ENCODE data around the gene SEPTIN5.

The SEPTIN5 gene

DNA sequence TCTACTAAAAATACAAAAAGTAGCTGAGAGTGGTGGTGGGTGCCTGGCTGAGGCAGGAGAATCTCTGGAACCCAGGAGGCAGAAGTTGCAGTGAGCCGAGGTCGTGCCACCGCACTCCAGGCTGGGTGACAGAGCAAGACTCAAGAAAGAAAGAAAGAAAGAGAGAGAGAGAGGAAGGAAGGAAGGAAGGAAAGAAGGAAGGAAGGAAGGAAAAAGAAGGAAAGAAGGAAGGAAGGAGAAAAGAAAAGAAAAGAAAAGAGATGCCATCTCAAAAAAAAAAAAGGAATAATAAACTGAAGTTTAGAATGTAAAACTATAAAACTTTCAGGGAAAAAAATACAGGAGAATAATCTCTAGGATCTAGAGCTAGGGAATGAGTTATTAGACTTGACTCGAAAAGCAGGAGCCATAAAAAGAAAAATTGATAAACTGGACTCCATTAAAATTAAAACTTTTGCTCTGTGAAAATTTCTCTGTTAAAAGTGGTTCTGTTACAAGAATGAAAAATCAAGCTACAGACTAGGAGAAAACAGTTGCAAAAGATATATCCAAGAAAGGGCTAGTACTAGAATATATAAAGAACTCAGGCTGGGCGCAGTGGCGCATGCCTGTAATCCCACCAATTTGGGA lies 13.4 kb upstream of the SEPTIN5 start:
- TF ChIP-seq CTCF (conservative IDR thresholded peaks at IDR 0.05; ENCODE audit: control insufficient read depth, insufficient read depth, low read depth, low read length) = no peak
- DNase-seq (ENCODE audit: low read depth) = no peak
- no peak overlapping the region for H3K4me3 ChIP-seq (ENCODE audit: control insufficient read depth, low read depth, low read length)

DNA sequence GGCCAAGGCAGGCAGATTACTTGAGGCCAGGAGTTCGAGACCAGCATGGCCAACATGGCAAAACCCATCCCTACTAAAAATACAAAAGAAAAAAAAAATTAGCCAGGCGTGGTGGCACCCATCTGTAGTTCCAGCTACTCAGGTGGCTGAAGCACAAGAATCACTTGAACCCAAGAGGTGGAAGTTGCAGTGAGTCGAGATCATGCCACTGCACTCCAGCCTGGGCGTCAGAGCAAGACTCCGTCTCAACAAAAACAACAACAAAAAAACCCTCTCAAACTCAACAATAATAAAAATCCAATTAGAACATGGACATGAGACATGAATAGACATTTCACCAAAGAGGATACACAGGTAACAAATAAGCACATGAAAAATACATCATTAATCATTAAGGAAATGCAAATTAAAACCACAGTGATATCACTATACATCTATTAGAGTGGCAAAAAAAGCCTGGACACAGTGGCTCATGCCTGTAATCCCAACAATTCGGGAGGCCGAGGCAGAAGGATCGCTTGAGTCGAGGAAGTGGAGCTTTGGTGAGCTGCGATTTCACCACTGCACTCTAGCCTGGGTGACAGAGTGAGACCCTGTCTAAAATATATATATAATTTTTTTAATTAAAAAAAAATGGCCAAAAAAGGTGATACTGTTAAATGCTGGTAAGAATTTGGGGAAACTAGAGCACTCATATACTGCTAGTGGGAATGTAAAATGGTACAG lies 12.7 kb upstream of the SEPTIN5 start:
- H3K4me3 ChIP-seq (ENCODE audit: control insufficient read depth, low read depth, low read length) = no peak overlapping the region
- no peak for DNase-seq (ENCODE audit: low read depth)
- no peak for TF ChIP-seq CTCF (conservative IDR thresholded peaks at IDR 0.05; ENCODE audit: control insufficient read depth, insufficient read depth, low read depth, low read length)

DNA sequence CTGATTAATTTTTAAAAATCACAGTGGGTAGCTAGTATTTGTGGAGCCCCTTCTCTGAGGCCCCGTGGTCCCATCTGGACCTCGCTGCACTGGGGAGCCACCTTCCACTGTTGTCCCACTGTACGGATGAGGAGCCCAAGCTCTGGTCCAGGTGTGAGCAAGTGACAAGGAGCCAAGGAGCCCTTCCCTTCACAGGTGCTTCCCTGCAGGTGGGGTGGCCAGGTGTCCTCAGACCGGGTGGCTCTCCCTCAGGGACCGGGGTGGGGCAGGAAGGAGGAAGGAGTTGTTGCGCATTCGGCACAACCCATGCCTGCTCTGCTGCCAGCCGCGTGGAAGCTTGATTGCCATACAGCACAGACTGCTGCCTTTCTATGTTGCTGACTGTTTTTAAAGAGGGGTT lies 10.4 kb upstream of the SEPTIN5 start:
- no peak for DNase-seq (ENCODE audit: low read depth)
- no peak for TF ChIP-seq CTCF (conservative IDR thresholded peaks at IDR 0.05; ENCODE audit: control insufficient read depth, insufficient read depth, low read depth, low read length)
- no peak overlapping the region for H3K4me3 ChIP-seq (ENCODE audit: control insufficient read depth, low read depth, low read length)

GRCh38 chr22:19704355-19705015 lies 9.8 kb upstream of the SEPTIN5 start:
- no peak for DNase-seq (ENCODE audit: low read depth)
- no peak for TF ChIP-seq CTCF (conservative IDR thresholded peaks at IDR 0.05; ENCODE audit: control insufficient read depth, insufficient read depth, low read depth, low read length)
- H3K4me3 ChIP-seq (ENCODE audit: control insufficient read depth, low read depth, low read length) = no peak overlapping the region

DNA sequence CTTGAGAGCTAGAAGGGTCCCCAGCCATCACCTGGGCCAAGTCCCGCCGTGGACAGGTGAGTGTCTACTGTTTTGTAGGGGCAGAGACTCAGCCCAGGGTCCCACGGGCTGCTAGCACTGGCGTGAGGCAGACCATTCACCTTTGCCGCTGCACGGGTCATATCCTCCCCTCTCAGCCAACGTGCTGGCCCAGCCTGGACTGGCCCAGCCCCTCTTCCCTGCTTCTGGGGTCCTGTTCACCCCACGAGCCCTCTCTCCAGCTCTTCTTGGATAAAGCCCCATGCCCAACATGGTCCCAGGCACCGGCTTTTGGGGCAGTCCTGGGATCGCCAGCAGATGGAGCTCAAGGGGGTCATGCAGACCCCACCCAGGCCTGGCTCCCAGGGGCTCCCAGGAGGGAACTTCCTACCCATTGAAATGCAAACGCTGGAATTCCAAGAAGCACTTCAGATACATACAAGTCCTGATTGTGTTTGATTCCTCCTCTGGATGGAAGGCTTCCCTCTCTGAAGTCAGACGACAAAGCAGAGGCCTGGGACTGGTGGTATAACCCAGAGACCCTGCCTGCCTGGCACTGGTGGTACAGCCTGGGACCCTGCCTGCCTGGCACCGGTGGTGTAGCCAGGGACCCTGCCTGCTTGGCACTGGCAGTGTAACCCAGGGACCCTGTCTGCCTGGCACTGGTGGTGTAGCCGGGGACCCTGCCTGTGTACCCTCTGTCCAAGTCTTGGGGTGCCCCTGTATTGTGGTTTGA lies 8.9 kb upstream of the SEPTIN5 start:
- H3K4me3 ChIP-seq (ENCODE audit: control insufficient read depth, low read depth, low read length) = no peak overlapping the region
- no peak for DNase-seq (ENCODE audit: low read depth)
- TF ChIP-seq CTCF (conservative IDR thresholded peaks at IDR 0.05; ENCODE audit: control insufficient read depth, insufficient read depth, low read depth, low read length) = no peak

GRCh38 chr22:19706661-19707151 lies 7.6 kb upstream of the SEPTIN5 start:
- TF ChIP-seq CTCF (conservative IDR thresholded peaks at IDR 0.05; ENCODE audit: control insufficient read depth, insufficient read depth, low read depth, low read length) = no peak
- no peak overlapping the region for H3K4me3 ChIP-seq (ENCODE audit: control insufficient read depth, low read depth, low read length)
- DNase-seq (ENCODE audit: low read depth) = no peak
